Cortex of kidney (tissue), 1 donor: ENCODE data around the gene MTUS2.

ENCODE experiments used
- DNase-seq: peaks from one replicate; lab custom pipeline; 2025; lab: John Stamatoyannopoulos, UW

MTUS2 gene

GRCh38 chr13:29108068-29108786, 288.1 kb downstream of the MTUS2 start:
- DNase-seq: no peak

DNA sequence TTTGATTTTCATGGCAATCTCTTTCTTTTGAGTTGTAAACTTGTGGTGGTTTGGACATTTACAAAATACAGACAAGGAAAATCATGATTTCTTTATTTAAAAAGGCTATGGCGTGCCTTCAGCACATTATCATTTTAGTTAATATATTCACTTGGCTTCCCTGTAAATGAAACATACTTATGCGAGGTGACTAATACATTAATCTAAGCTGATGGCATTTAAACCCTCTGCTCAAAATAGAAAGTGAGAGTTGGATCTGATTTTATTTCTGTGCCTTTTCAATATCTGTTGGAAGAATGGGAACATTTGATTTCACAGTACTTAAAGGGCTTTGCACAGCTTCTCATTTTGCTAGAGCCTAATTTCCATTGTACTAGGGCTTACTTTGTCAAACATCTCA, 289.8 kb downstream of the MTUS2 start:
- DNase-seq: no peak

DNA sequence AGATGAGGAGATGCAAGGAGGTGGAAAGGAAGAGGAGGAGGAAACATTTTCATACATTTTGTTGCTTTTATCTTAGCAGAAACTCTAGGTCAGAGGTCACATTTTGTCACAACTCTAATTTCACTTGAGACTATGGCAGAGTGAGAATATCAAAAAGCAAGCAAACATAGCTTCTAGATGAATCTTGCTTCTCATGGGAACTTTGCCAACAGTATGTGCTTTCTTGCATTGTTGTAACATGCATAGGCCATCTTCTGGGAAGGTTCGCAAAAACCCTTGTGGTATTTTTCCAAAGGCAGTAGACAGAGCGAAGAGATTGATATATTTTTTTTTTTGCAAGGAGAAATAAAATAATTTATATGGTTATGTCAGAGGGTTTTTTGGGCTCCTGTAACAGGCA, 291.3 kb downstream of the MTUS2 start:
- no peak for DNase-seq

DNA sequence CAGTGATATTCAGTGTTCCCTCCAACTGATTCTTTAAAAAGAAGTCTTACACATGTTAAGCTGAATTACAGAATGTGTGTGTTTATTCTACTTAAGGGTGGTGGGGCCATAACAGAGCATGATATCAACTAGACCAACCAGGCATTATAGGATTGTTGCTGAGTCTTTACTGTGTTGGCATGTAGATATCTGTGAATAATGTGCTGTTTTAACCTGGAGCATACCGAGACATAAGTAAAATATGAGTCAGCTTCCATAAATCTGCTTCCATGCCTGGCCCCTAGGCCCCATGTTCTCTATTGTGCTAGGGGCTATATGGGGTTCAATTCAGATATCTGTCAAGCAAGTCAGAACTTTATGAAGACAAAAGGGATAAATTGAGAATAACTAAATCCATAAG, 295.7 kb downstream of the MTUS2 start:
- no peak for DNase-seq

- DNase-seq: no peak
These were observed 297.5 kb downstream of the MTUS2 start for GRCh38 chr13:29117663-29118062.

DNA sequence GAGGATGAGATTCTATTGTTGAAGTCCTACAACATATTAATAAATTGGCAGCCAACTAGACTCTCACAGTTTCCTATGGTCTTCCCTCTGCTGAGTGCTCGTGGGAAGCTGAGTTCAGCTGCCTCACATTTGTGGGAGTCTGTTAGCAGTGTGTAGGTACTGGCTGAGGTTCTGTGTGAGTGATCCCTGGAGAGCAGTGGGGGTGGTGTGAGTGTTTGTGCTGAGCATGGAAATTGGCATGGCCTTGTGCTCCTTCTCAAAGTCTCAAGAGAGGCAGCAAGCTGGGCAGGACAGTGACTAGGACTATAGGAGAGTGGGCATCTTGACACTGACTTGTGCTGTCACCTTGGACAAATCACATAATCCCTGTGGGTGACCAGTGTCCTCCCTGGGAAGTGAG, 298.3 kb downstream of the MTUS2 start:
- no peak for DNase-seq

DNA sequence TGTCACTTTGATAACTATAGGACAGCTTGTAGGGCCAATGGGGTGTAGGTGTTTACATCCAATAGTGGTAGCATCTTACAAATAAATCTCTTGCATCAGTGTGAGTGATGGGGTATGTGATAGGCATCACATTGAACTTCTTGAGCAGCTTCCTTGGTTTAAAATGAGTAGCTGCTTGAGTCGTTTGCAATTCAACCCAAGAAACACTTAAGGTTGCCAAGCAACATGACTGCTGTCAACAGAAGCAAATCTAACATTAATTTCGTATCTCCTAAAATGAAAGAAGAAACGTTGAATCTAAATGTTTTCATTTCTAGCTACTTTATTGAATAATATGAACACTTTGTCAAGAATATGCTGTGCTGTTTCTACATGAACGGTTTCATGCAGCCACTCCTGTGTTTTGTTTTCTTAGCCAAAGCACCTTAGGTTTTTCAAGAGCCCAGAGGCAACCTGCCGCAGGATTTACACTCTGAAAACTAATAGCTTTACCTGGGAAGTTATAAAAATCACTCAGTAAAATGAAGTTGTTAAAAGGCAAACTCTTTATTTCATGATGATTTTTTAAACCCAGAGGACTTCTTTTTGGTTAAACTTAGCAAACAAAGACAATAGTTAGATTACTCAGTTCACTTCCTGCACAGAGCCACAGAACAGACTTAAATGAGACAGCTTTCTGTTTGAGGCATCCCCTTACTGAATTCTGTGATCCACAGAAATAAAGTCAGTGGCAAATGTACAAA, 305.2 kb downstream of the MTUS2 start:
- no peak for DNase-seq

GRCh38 chr13:29125934-29126424, 305.8 kb downstream of the MTUS2 start:
- no peak for DNase-seq

DNA sequence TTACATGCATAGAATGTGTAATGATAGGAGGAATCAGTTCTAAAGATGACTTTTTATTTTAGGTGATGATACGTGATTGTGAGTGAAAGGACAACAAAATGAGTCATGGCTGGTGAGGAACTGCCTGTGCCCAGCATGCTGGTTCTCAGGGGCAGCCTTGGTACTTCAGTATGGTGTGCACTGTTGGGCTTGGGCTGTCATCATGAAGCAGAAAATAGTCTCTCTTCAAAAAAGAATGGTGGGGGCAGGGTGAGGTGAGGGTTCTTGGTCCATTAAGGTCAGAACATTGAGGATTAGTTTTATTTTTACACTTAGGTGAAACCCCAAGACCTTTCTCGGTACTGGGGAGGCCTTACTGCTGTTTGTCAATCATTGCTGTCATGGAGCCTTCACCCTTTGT, 309.5 kb downstream of the MTUS2 start:
- DNase-seq: no peak

DNA sequence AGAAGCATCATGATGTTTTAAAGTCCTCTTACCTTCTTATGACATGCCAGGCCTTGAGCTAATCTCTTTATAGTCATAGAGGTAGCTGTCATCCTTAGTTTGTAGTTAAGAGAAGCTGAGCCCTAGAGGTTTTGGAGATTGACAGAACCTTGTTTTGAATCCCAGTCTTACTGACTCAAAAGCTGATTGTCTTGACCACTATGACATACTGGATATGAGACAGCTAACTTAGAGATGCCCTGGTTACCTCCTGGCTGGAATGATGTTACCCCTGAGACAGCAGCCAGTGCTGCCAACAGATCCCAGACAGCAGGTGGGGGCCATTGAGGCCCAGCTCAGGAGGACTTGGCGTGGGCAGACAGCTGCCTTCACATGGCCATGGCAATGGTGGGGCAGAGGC, 311.0 kb downstream of the MTUS2 start:
- no peak for DNase-seq

DNA sequence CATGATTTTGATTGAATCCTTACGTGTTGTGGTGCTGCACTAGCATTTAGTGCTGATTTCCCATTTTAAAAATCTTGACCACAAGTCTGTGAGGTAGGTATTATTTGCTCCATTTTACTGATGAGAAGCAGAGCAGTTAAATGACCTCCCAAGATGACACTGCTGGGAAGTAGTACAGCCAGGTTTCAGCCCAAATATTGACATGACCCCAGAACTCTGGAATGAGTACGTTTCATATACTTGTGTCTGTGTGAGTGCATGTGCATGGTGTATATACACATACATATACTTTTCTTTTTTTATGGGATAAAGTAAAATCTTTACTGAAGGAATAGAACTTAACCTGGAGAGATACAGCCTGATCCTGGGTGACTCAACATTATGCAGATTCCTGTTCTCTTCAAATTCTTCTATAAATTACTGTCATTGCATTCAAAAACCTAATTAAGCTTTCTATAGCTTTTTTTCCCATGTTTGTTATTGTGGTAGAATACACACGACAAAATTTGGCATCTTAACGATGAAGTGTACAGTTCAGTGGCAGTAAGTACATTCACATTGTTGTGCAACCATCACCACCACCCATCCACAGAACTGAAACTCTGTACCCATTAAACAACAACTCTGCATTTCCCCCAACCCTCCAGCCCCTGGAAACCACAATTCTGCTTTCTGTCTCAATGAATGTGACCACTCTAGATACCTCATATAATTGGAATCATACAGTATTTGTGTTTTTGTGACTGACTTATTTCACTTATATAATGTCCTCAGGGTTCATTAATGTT, 311.9 kb downstream of the MTUS2 start:
- DNase-seq: no peak

DNA sequence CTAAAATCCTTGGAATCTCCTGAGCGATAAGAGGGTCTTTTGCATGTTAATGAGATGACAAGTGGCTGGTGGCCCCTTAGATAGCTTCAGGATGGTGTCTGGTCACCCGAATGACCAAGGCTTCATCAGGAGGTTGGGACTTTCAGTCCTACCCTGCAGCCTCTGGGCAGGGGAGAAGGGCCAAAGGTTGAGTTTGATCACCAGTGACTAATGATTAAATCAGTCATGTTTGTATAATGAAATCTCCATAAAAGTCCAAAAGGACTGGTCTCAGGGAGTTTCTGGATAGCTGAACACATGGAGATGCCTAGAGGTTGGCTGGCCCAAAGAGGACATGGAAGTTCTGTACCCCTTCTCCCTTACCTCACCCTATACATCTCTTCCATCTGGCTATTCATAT, 316.2 kb downstream of the MTUS2 start:
- no peak for DNase-seq

DNA sequence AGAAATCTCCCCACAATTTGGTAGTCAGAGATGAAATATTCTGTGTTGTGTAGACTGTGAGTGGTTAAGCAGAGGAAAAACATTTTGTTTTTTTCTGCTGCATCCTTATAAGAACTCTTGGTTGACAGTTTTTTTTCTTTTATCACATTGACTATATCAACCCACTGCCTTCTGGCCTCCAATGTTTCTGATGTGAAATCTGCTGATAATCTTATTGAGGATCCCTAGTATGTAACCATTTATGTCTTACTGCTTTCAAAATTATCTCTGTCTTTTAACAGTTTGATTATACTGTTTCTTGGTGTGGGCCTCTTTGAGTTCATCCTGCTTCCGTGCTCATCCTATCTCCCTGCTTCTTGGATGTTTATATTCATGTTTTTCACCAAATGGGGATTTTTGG, 316.9 kb downstream of the MTUS2 start:
- no peak for DNase-seq

- DNase-seq: no peak
These were observed 317.9 kb downstream of the MTUS2 start for GRCh38 chr13:29137995-29138394.

DNA sequence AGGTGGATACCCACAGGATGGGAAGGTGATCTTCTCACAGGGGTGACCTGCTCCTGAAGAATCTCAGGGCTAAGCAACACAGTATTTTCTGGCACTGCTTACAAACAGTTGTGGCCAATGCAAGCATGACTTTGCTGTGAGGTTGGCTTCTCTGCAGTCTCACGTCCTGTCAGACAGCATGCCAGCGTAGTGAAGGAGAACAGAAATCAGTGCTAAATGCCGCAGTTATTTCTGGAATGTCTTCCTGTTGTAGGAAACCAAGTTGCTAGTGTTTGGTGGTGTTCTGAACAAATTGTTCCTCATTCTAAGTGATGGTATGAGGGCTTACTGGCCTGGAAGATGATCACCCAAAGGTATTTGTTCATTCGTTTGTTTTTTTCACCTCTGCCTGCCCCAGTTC, 320.1 kb downstream of the MTUS2 start:
- DNase-seq: no peak

DNA sequence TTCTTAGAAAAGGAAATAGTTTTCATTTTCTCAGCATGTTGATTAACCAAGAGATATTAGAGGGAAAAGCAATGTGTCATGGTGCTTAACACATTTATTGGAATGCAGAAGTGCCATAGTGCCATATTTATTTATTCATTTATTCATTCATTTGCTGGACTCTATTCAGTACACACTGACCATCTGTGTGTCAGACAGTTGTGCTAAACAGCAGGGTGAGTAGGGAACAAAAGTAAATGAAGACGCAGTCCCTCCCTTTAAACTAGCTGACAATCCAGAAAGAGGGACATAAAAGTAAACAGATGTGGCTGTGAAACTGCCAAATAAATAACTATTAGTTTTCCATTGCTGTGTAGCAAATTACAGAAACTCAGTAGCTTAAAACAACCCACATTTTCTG, 323.7 kb downstream of the MTUS2 start:
- no peak for DNase-seq

DNA sequence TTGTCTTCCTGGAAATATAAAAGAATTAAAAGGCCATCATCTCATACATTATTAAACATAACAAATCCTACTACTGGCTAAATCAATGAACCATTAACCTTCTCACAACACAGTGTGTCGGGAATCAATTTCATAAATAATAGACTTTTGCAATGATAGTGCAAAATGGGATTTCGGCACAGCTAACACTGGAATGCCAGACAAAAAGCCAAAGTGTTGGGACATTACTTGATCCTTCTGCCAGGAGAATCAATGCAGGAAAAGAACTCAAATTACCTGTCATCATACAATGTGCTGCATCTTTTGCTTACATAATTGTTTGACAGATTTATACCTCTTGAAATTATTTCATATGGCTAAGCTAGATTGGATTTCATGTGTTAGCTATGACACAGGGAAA, 334.3 kb downstream of the MTUS2 start:
- no peak for DNase-seq

DNA sequence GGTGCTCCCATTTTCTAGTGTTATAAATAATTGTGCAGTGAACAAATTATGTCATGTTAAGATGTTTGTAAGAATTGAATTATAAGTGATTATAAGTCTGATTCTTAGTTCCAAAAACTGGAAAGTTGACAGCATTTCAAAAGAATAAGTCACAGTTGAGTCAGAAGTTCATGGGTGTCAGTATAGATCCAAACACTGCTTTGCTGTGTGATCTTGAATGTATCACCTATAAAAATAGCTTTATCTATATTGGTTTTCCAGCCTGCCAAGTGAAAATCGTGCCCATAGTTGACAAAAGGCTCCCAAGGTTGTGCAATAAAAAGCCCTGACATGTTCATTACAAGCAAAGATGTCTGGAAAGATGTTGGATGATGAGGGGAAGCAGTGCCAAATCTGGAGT, 336.0 kb downstream of the MTUS2 start:
- no peak for DNase-seq

DNA sequence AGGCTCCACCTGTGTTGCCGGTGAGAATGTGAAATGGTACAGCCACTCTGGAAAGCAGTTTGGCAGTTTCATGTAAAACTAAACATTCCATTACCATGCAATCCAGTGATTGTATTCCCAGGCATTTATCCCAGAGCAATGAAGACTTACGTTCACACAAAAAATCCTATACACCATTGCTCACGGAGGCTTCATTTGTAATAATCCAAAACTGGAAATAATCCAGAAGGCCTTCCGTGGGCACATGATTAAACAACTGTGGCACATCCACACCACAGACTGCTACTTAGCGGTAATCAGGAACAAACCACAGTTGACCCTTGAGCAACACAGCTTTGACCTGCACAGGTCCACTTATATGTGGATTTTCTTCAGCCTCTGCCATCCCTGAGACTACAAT, 339.7 kb downstream of the MTUS2 start:
- no peak for DNase-seq

- no peak for DNase-seq
These were observed 340.7 kb downstream of the MTUS2 start for GRCh38 chr13:29160862-29161261.

DNA sequence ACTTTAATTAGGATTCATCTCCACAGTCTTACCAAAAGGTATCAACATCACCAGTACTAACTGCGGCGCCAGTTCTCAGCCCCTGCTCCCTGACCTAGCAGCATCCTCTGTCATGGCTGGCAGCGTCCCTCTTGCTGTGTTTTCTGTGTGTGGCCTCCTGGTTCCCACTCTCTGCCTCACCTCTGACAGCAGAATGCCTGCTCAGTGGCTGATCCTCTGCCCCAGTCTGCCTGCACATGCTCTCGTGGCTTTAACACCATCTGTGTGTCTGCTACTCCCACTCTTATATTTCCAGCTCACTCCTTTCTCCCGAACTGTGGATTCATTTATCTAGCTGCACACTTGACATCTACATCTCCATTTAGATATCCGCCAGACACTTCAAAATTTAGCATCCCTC, 341.5 kb downstream of the MTUS2 start:
- DNase-seq: no peak

DNA sequence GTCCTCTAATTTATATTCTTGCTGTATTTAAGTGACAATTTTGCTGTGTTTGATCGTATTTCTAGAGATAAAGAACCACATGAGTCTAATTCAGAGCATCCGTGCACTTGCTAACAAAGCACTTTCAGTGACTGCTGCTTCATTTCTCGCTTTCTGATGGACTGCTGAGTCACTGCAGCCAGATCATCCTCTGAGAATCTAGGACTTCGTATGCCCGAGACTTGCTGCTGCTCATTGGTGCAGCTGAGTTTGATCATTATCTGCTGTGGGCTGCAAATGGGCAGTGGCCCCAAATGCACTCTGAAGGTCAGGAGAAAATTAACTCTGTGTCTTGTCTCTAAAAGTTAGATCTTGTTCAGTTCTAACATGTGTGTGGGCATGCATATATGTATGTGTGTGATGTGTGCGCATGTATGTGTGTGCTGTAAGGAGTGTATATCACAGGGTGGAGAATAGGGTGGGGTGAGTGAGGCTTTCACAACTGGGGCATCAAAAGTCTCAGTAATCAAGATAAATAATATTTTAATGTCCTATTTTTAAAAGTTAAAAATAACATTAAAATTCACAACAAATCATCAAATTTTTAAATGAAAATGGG, 342.6 kb downstream of the MTUS2 start:
- no peak for DNase-seq
